Osteocyte (in vitro differentiated cells): ENCODE measurements around the gene MID2. TPM values are rescaled to one million over a fixed set of nuclear protein-coding genes. Genes with fewer than 3 reads are reported as not detected.

Experiments used
- DNase-seq: peaks from one replicate; pipeline ENCODE4 v3.0.0; 2021; ENCODE audit warnings: mixed read lengths; ENCODE audit not compliant: unreplicated experiment; ENCODE audit errors: extremely low spot score
- H3K27ac Mint-ChIP-seq: one replicate; pipeline ENCODE4 v1.8.0; 2021; ENCODE audit warnings: mild to moderate bottlenecking, mixed read lengths; ENCODE audit not compliant: unreplicated experiment
- H3K27me3 Mint-ChIP-seq: one replicate; pipeline ENCODE4 v1.8.0; 2021; ENCODE audit warnings: mixed read lengths; ENCODE audit not compliant: unreplicated experiment
- H3K36me3 Mint-ChIP-seq: one replicate; pipeline ENCODE4 v1.8.0; 2021; ENCODE audit warnings: mixed read lengths; ENCODE audit not compliant: unreplicated experiment
- H3K4me1 Mint-ChIP-seq: one replicate; pipeline ENCODE4 v1.8.0; 2021; ENCODE audit warnings: mixed read lengths; ENCODE audit not compliant: unreplicated experiment
- H3K4me3 Mint-ChIP-seq: one replicate; pipeline ENCODE4 v1.8.0; 2021; ENCODE audit warnings: mild to moderate bottlenecking, moderate library complexity, mixed read lengths; ENCODE audit not compliant: unreplicated experiment
- H3K9me3 Mint-ChIP-seq: one replicate; pipeline ENCODE4 v1.8.0; 2021; ENCODE audit warnings: mixed read lengths; ENCODE audit not compliant: unreplicated experiment
- CTCF ChIP-seq: fragments of 200-600 bp; sonication (generic); IDR thresholded peaks from 2 replicates; pipeline ENCODE4 v1.5.0; 2021; ENCODE audit warnings: antibody characterized with exemption, mild to moderate bottlenecking, moderate library complexity
- total RNA-seq: library from RNA; stranded (reverse); gene quantifications from 2 replicates; pipeline ENCODE4 v1.2.1, GENCODE V29; 2021

Gene MID2
- total RNA-seq, 1 donor from 2014 or later = 13.0 TPM

GRCh38 chrX:107968623-107969022 is 143.0 kb downstream of the MID2 start:
- no peak for TF ChIP-seq CTCF
- H3K27ac Mint-ChIP-seq = no peak overlapping the region
- H3K27me3 Mint-ChIP-seq = peaks cover 3% of the 10 kb centered on the region
- H3K36me3 Mint-ChIP-seq = no peaks in the 10 kb centered on the region
- H3K9me3 Mint-ChIP-seq = peaks cover 5% of the 10 kb centered on the region
- H3K4me3 Mint-ChIP-seq = no peak overlapping the region
- H3K4me1 Mint-ChIP-seq = no peaks in the 10 kb centered on the region
- no peak for DNase-seq

- H3K27ac Mint-ChIP-seq = no peak overlapping the region
- no peaks in the 10 kb centered on the region for H3K36me3 Mint-ChIP-seq
- H3K4me1 Mint-ChIP-seq = no peaks in the 10 kb centered on the region
- peaks cover 3% of the 10 kb centered on the region for H3K27me3 Mint-ChIP-seq
- TF ChIP-seq CTCF = no peak
- no peak for DNase-seq
- no peak overlapping the region for H3K4me3 Mint-ChIP-seq
- H3K9me3 Mint-ChIP-seq = peaks cover 5% of the 10 kb centered on the region
Measured at GRCh38 chrX:107970073-107970472, 144.4 kb downstream of the MID2 start.

GRCh38 chrX:107971636-107972035 is 146.0 kb downstream of the MID2 start:
- Mint-ChIP-seq H3K9me3 (no peaks in the 10 kb centered on the region), H3K4me1 (no peaks in the 10 kb centered on the region), H3K4me3 (no peak overlapping the region), H3K36me3 (no peaks in the 10 kb centered on the region), H3K27me3 (peaks cover 3% of the 10 kb centered on the region), H3K27ac (no peak overlapping the region)
- TF ChIP-seq CTCF = no peak
- DNase-seq = no peak

Other genes with a start within 250 kb of the MID2 start
- 26.0 and 27.6 TPM in 2 replicates for gene PRPS1, start 197.4 kb upstream of the MID2 start, total RNA-seq
- 187 and 212 TPM in 2 replicates for gene TSC22D3, start 50.1 kb upstream of the MID2 start, total RNA-seq
- not detected in 2 replicates for gene NCBP2L, start 48.1 kb upstream of the MID2 start, total RNA-seq
- not detected in 2 replicates for gene TEX13B, start 156.5 kb downstream of the MID2 start, total RNA-seq
- not detected in 2 replicates for gene VSIG1, start 219.2 kb downstream of the MID2 start, total RNA-seq